Effector memory CD8-positive, alpha-beta T cell (primary cell): ENCODE results near the gene GET3.

ENCODE experiments used
- ATAC-seq: fragments of 150-1000 bp; cut with Tn5 transposase; replicated peaks from 2 replicates; pipeline ENCODE4 v1.10.0; 2021; ENCODE audit warnings: mild to moderate bottlenecking, moderate library complexity
- DNase-seq, 3 experiments: peaks; one replicate each; pipeline ENCODE4 v3.0.0; 2021
- H3K27ac Mint-ChIP-seq, 2 donors: one replicate each; pipeline ENCODE4 v1.8.0; 2022; ENCODE audit warnings: mild to moderate bottlenecking in 2 of 2, mixed read lengths in 2 of 2, moderate library complexity in 2 of 2
- H3K27me3 Mint-ChIP-seq, 2 donors: one replicate each; pipeline ENCODE4 v1.8.0; 2022; ENCODE audit warnings: mixed read lengths in 2 of 2
- H3K36me3 Mint-ChIP-seq: one replicate; pipeline ENCODE4 v1.8.0; 2022; ENCODE audit warnings: mild to moderate bottlenecking, moderate library complexity, mixed read lengths; ENCODE audit not compliant: insufficient read depth
- H3K4me1 Mint-ChIP-seq, 2 donors: one replicate each; pipeline ENCODE4 v1.8.0; 2022; ENCODE audit warnings: low read depth in 2 of 2, mixed read lengths in 2 of 2
- H3K4me3 Mint-ChIP-seq, 2 donors: one replicate each; pipeline ENCODE4 v1.8.0; 2022; ENCODE audit warnings: mild to moderate bottlenecking in 2 of 2, mixed read lengths in 2 of 2, moderate library complexity in 2 of 2
- H3K9me3 Mint-ChIP-seq, 2 donors: one replicate each; pipeline ENCODE4 v1.8.0; 2022; ENCODE audit warnings: mixed read lengths in 2 of 2

Gene GET3

DNA sequence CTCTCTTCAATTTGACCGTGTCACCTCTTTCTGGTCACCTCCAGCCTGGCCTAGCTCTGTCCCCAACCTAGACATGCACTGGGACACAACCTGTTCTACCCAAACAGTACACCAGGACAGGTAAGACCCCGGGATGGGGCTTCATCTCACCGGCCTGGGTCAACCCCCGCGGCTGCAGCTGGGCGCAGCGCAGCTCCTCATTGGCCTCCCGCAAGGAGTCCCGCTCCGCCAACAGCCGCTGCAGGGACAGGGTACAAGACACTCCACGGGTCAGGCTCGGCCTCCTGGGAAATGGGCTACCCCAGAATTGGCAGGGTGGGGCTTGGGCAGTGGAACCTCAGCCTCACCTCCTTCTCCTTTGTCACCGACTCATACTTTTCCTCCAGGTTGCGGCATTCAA is 30.4 kb downstream of the GET3 start:
- Mint-ChIP-seq H3K4me3 (no peak overlapping the region), H3K27me3 (no peaks in the 10 kb centered on the region), H3K36me3 (peaks cover 4% of the 10 kb centered on the region), H3K27ac (no peak overlapping the region), H3K4me1 (peaks cover 4 to 6% of the 10 kb centered on the region in 2 donors), H3K9me3 (no peaks in the 10 kb centered on the region)
- DNase-seq, result no peak
- ATAC-seq, result no peak

DNA sequence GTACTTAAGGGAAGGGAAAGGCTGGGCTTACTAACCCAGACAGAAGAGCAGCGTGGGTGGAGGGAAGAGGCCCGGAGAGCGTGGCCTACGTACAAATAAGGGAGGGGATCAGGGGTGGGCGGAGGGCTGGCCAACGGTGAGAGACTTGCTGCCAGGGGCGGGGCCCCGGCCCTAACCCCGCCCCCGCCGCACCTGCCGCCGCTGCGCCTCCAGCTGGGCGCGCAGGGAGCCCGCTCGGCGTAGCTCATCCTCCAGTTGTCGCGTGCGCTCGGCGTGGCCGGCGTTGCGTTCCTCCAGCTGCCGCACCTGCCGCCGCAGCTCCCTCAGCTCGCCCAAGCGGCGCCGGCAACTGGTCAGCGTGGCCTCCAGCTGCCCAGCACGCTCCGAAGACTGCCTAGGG is 32.4 kb downstream of the GET3 start:
- peaks cover 4% of the 10 kb centered on the region for H3K36me3 Mint-ChIP-seq
- DNase-seq (peak in 2 of 3 experiments; percentile 27 to 36), ATAC-seq (peak; percentile 87)

DNA sequence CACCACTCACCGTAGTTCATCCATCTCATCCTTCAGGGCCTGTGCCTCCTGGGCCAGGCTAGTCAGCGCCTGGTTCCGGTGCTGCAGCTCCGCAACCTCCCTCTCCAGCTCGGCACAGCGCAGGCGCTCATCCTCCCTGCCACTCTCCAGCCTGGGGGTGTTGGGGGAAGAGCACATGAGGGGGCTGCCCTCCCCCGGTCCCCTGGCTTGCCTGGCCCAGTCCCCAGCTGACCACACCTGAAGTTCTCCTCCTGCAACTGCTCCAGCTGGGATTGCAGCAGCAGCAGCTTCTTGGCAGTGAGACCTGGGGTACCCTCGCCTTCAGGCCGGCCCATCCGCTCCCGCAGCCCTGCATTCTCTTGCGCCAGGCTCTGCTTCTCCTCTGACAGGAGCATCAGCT is 33.6 kb downstream of the GET3 start:
- Mint-ChIP-seq H3K4me3 (no peak overlapping the region), H3K9me3 (no peaks in the 10 kb centered on the region), H3K27me3 (no peaks in the 10 kb centered on the region), H3K4me1 (peaks cover 7 to 8% of the 10 kb centered on the region in 2 donors), H3K27ac (no peak overlapping the region), H3K36me3 (peaks cover 4% of the 10 kb centered on the region)
- no peak for DNase-seq
- no peak for ATAC-seq

More for the DNA sequence above, 32.4 kb downstream of the GET3 start:
- Mint-ChIP-seq H3K27ac (no peak overlapping the region), H3K27me3 (no peaks in the 10 kb centered on the region), H3K9me3 (no peaks in the 10 kb centered on the region), H3K4me1 (peaks cover 7 to 9% of the 10 kb centered on the region in 2 donors), H3K4me3 (peak overlapping the region; percentile 3 to 52)

- Mint-ChIP-seq H3K36me3 (peaks cover 7% of the 10 kb centered on the region), H3K27ac (no peak overlapping the region), H3K4me3 (no peak overlapping the region), H3K4me1 (peaks cover 4 to 5% of the 10 kb centered on the region in 2 donors), H3K27me3 (no peaks in the 10 kb centered on the region), H3K9me3 (no peaks in the 10 kb centered on the region)
- no peak for DNase-seq
- ATAC-seq, result no peak
Measured at GRCh38 chr19:12772323-12772722, 35.0 kb downstream of the GET3 start.

GRCh38 chr19:12773571-12773970 is 36.3 kb downstream of the GET3 start:
- Mint-ChIP-seq H3K27me3 (no peaks in the 10 kb centered on the region), H3K27ac (no peak overlapping the region), H3K4me3 (peak overlapping the region in 1 of 2 donors; percentile 32), H3K4me1 (peaks cover 10 to 12% of the 10 kb centered on the region in 2 donors), H3K9me3 (no peaks in the 10 kb centered on the region), H3K36me3 (peaks cover 10% of the 10 kb centered on the region)
- DNase-seq (no peak), ATAC-seq (no peak)

GRCh38 chr19:12774588-12775555 is 37.6 kb downstream of the GET3 start, which contains the start of gene HOOK2:
Gene HOOK2, minus strand, starts transcription at chr19:12775552. Its CDS starts 103 bp downstream, at chr19:12775449.
- Mint-ChIP-seq H3K4me3 (peak within 1 kb of the TSS; percentile 73 to 78), H3K36me3 (peaks cover 6% of the 10 kb centered on the region), H3K4me1 (peaks cover 10 to 16% of the 10 kb centered on the region in 2 donors), H3K9me3 (no peaks in the 10 kb centered on the region), H3K27me3 (no peaks in the 10 kb centered on the region), H3K27ac (peak within 1 kb of the TSS in 1 of 2 donors; percentile 76)
- DNase-seq (peak in 1 of 3 experiments; percentile 23), ATAC-seq (no peak)

- Mint-ChIP-seq H3K9me3 (no peaks in the 10 kb centered on the region), H3K4me3 (peak overlapping the region; percentile 84 to 88), H3K36me3 (peaks cover 12% of the 10 kb centered on the region), H3K27ac (peak overlapping the region; percentile 87 to 89), H3K4me1 (peaks cover 17 to 23% of the 10 kb centered on the region in 2 donors), H3K27me3 (no peaks in the 10 kb centered on the region)
- peak; percentile 11 for ATAC-seq
- peak; percentile 74 to 81 (median 80) for DNase-seq
Measured at GRCh38 chr19:12777217-12778016, 40.1 kb downstream of the GET3 start.

GRCh38 chr19:12778017-12778904 is 41.0 kb downstream of the GET3 start:
- H3K36me3 Mint-ChIP-seq, result peaks cover 12% of the 10 kb centered on the region
- no peak for ATAC-seq
- H3K9me3 Mint-ChIP-seq, result no peaks in the 10 kb centered on the region
- H3K4me3 Mint-ChIP-seq, result peak overlapping the region; percentile 84 to 88
- peak overlapping the region; percentile 87 to 89 for H3K27ac Mint-ChIP-seq
- H3K4me1 Mint-ChIP-seq, result peaks cover 16 to 23% of the 10 kb centered on the region in 2 donors
- no peak for DNase-seq
- H3K27me3 Mint-ChIP-seq, result no peaks in the 10 kb centered on the region

GRCh38 chr19:12778905-12779161 is 41.5 kb downstream of the GET3 start:
- Mint-ChIP-seq H3K27me3 (no peaks in the 10 kb centered on the region), H3K9me3 (no peaks in the 10 kb centered on the region), H3K4me3 (peak overlapping the region; percentile 84 to 88), H3K27ac (peak overlapping the region; percentile 87 to 89), H3K36me3 (peaks cover 12% of the 10 kb centered on the region), H3K4me1 (peaks cover 15 to 26% of the 10 kb centered on the region in 2 donors)
- DNase-seq (no peak), ATAC-seq (no peak)

DNA sequence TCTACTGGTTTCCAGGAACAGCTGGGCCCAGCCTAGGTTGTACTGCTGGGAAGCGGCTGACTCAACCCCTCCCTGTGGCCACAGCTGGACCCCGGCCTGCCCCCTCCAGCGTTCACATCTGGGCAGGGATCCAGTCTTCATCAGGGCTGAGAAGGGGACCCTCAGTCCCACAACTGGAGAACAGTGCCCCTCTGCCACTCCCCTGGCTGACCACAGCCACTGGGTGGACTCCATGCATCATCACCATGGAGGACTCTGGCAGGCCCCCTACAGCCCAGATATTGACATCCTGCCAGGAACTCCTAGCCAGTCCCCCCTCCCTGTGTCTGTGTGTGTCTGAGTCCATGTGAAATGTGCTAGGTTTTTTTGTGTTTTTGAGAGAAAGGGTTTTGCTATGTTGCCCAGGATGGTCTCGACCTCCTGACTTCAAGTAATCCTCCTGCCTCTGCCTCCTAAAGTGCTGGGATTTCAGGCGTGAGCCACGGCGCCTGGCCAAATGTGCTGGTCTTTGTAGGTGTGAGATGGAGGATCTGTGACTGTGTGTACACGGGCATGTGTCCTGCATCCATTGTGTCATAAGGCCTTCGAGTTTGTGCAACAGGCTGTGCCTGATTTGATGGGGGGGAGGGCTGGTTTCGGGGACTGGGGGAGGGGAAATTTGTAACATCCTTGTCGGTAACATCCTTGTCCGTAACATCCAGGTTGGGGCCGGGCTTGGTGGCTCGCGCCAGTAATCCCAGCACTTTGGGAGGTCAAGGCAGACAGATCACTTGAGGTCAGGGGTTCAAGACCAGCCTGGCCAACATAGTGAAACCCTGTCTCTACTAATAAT is 42.1 kb downstream of the GET3 start:
- ATAC-seq, result no peak
- peak overlapping the region in 1 of 2 donors; percentile 87 for H3K27ac Mint-ChIP-seq
- peak overlapping the region; percentile 42 to 84 for H3K4me3 Mint-ChIP-seq
- peaks cover 15 to 26% of the 10 kb centered on the region in 2 donors for H3K4me1 Mint-ChIP-seq
- H3K27me3 Mint-ChIP-seq, result no peaks in the 10 kb centered on the region
- H3K36me3 Mint-ChIP-seq, result peaks cover 12% of the 10 kb centered on the region
- no peaks in the 10 kb centered on the region for H3K9me3 Mint-ChIP-seq
- no peak for DNase-seq

- Mint-ChIP-seq H3K9me3 (no peaks in the 10 kb centered on the region), H3K27me3 (no peaks in the 10 kb centered on the region), H3K36me3 (peaks cover 11% of the 10 kb centered on the region), H3K4me3 (peak overlapping the region; percentile 65 to 79), H3K27ac (peak overlapping the region in 1 of 2 donors; percentile 88), H3K4me1 (peaks cover 15 to 24% of the 10 kb centered on the region in 2 donors)
- no peak for DNase-seq
- peak; percentile 72 for ATAC-seq
Measured at GRCh38 chr19:12782174-12782423, 44.8 kb downstream of the GET3 start.
